WTC11 (cell line): ENCODE results near the gene ARG2. TPM values are rescaled to one million over a fixed set of nuclear protein-coding genes. Genes with fewer than 3 reads are reported as not detected.

Source experiments
- ATAC-seq: fragments of 200-7000 bp; cut with Tn5 transposase; 2 replicates; pipeline ENCODE4 v1.10.0; 2021; ENCODE audit warnings: mild to moderate bottlenecking, moderate library complexity
- CTCF ChIA-PET: fragments of 300-600 bp; sonication (Branson Sonifier 250); formaldehyde crosslinking; loops from one replicate; lab custom pipeline; 2021; ENCODE audit warnings: antibody characterized with exemption; lab: Charles Lee
- POLR2A ChIA-PET: fragments of 350-600 bp; sonication (Branson Sonifier 250); formaldehyde crosslinking; loops from one replicate; lab custom pipeline; 2021; ENCODE audit warnings: antibody characterized with exemption; lab: Charles Lee
- DNase-seq: peaks from one replicate; pipeline ENCODE4 v3.0.0; 2021; ENCODE audit warnings: low spot score
- H3K27ac Mint-ChIP-seq: 2 replicates; pipeline ENCODE4 v1.8.0; 2021; ENCODE audit warnings: mixed read lengths
- H3K27me3 Mint-ChIP-seq: 2 replicates; pipeline ENCODE4 v1.8.0; 2021; ENCODE audit warnings: low read depth, mild to moderate bottlenecking, moderate library complexity, mixed read lengths
- H3K36me3 Mint-ChIP-seq: 2 replicates; pipeline ENCODE4 v1.8.0; 2021; ENCODE audit warnings: mixed read lengths
- H3K4me1 Mint-ChIP-seq: 2 replicates; pipeline ENCODE4 v1.8.0; 2022; ENCODE audit warnings: mixed read lengths
- H3K4me3 Mint-ChIP-seq: 2 replicates; pipeline ENCODE4 v1.8.0; 2021; ENCODE audit warnings: mild to moderate bottlenecking, moderate library complexity, mixed read lengths
- H3K9me3 Mint-ChIP-seq: 2 replicates; pipeline ENCODE4 v1.8.0; 2021; ENCODE audit warnings: mixed read lengths
- AFF4 ChIP-seq: sonication (generic); formaldehyde crosslinking; IDR thresholded peaks from 2 replicates; pipeline ENCODE4 v1.8.1; 2023; ENCODE audit warnings: mild to moderate bottlenecking, missing genetic modification reagents, borderline replicate concordance
- AR ChIP-seq: fragments of 250-450 bp; sonication (Bioruptor Pico); IDR thresholded peaks from 2 replicates; pipeline ENCODE4 v1.9.0; 2021; ENCODE audit warnings: mild to moderate bottlenecking
- ELF4 ChIP-seq: sonication (generic); formaldehyde crosslinking; IDR thresholded peaks from 2 replicates; pipeline ENCODE4 v1.8.1; 2022; ENCODE audit warnings: low read depth, mild to moderate bottlenecking, moderate library complexity, missing genetic modification reagents
- FOXK1 ChIP-seq: sonication (generic); formaldehyde crosslinking; IDR thresholded peaks from 2 replicates; pipeline ENCODE4 v1.8.0; 2022; ENCODE audit warnings: mild to moderate bottlenecking, moderate library complexity, missing genetic modification reagents
- FOXP1 ChIP-seq: sonication (generic); formaldehyde crosslinking; IDR thresholded peaks from 2 replicates; pipeline ENCODE4 v1.8.0; 2022; ENCODE audit warnings: missing genetic modification reagents, mild to moderate bottlenecking, moderate library complexity, borderline replicate concordance
- IRF2 ChIP-seq: sonication (generic); formaldehyde crosslinking; IDR thresholded peaks from 2 replicates; pipeline ENCODE4 v1.8.0; 2022; ENCODE audit warnings: low read depth, missing genetic modification reagents, borderline replicate concordance
- KAT7 ChIP-seq: sonication (generic); formaldehyde crosslinking; IDR thresholded peaks from 2 replicates; pipeline ENCODE4 v1.8.1; 2023; ENCODE audit warnings: missing genetic modification reagents, mild to moderate bottlenecking, borderline replicate concordance
- MAX ChIP-seq: sonication (generic); formaldehyde crosslinking; IDR thresholded peaks from 2 replicates; pipeline ENCODE4 v1.8.0; 2022; ENCODE audit warnings: mild to moderate bottlenecking, missing genetic modification reagents
- MYBL2 ChIP-seq: sonication (generic); formaldehyde crosslinking; IDR thresholded peaks from 2 replicates; pipeline ENCODE4 v1.8.1; 2023; ENCODE audit warnings: mild to moderate bottlenecking, moderate library complexity, missing genetic modification reagents
- NFYB ChIP-seq: sonication (generic); formaldehyde crosslinking; conservative IDR thresholded peaks from 2 replicates; pipeline ENCODE4 v1.8.0; 2022; ENCODE audit warnings: low read depth, missing genetic modification reagents
- NR2C2 ChIP-seq: sonication (generic); formaldehyde crosslinking; IDR thresholded peaks from 2 replicates; pipeline ENCODE4 v1.8.0; 2022; ENCODE audit warnings: mild to moderate bottlenecking, missing genetic modification reagents
- OVOL2 ChIP-seq: fragments of 250-450 bp; sonication (Bioruptor Pico); IDR thresholded peaks from 2 replicates; pipeline ENCODE4 v1.9.0; 2021; ENCODE audit warnings: mild to moderate bottlenecking, borderline replicate concordance
- SMAD3 ChIP-seq: sonication (generic); formaldehyde crosslinking; IDR thresholded peaks from 2 replicates; pipeline ENCODE4 v1.8.0; 2022; ENCODE audit warnings: missing genetic modification reagents, mild to moderate bottlenecking, borderline replicate concordance
- SOX15 ChIP-seq: fragments of 250-450 bp; sonication (Bioruptor Pico); IDR thresholded peaks from 2 replicates; pipeline ENCODE4 v1.9.0; 2021; ENCODE audit warnings: mild to moderate bottlenecking
- TEAD1 ChIP-seq: sonication (generic); formaldehyde crosslinking; IDR thresholded peaks from 2 replicates; pipeline ENCODE4 v1.8.0; 2022; ENCODE audit warnings: mild to moderate bottlenecking, missing genetic modification reagents
- TEAD4 ChIP-seq: sonication (generic); formaldehyde crosslinking; IDR thresholded peaks from 2 replicates; pipeline ENCODE4 v1.8.0; 2022; ENCODE audit warnings: mild to moderate bottlenecking, missing genetic modification reagents
- USF1 ChIP-seq: sonication (generic); formaldehyde crosslinking; IDR thresholded peaks from 2 replicates; pipeline ENCODE4 v1.8.0; 2022; ENCODE audit warnings: mild to moderate bottlenecking, missing genetic modification reagents
- ZBTB43 ChIP-seq: sonication (generic); formaldehyde crosslinking; IDR thresholded peaks from 2 replicates; pipeline ENCODE4 v1.8.1; 2023; ENCODE audit warnings: mild to moderate bottlenecking, missing genetic modification reagents
- ZNF232 ChIP-seq: sonication (generic); formaldehyde crosslinking; IDR thresholded peaks from 2 replicates; pipeline ENCODE4 v1.8.0; 2022; ENCODE audit warnings: mild to moderate bottlenecking, missing genetic modification reagents
- ZNF263 ChIP-seq: sonication (generic); formaldehyde crosslinking; IDR thresholded peaks from 2 replicates; pipeline ENCODE4 v1.8.1; 2022; ENCODE audit warnings: low read depth, mild to moderate bottlenecking, moderate library complexity, missing genetic modification reagents
- ZNF416 ChIP-seq: fragments of 250-450 bp; sonication (Bioruptor Pico); IDR thresholded peaks from 2 replicates; pipeline ENCODE4 v1.9.0; 2021; ENCODE audit warnings: mild to moderate bottlenecking, inconsistent platforms
- ZNF425 ChIP-seq: fragments of 250-450 bp; sonication (Bioruptor Pico); conservative IDR thresholded peaks from 2 replicates; pipeline ENCODE4 v1.9.0; 2021; ENCODE audit warnings: mild to moderate bottlenecking
- total RNA-seq: library from RNA; stranded (reverse); gene quantifications from 3 replicates; pipeline ENCODE4 v1.2.3, GENCODE V29; 2021

The ARG2 gene
- total RNA-seq, 1 experiment from 2014 or later: 29.8 TPM

- TF ChIP-seq FOXK1 (CRISPR knock-in tag): no peak
- no peak for TF ChIP-seq ZNF416 (CRISPR knock-in tag)
- no peak for TF ChIP-seq ZBTB43 (CRISPR knock-in tag)
- TF ChIP-seq SOX15 (CRISPR knock-in tag): no peak
- TF ChIP-seq AR (CRISPR knock-in tag): no peak
Measured at GRCh38 chr14:67680941-67681340, 61.2 kb downstream of the ARG2 start (continued).

GRCh38 chr14:67683842-67684241 is 64.1 kb downstream of the ARG2 start:
- no peaks in the 10 kb centered on the region for H3K4me1 Mint-ChIP-seq
- H3K9me3 Mint-ChIP-seq: no peaks in the 10 kb centered on the region
- no peak for DNase-seq
- ChIA-PET POLR2A (no interaction called here), CTCF (no interaction called here)
- no peaks in the 10 kb centered on the region for H3K27me3 Mint-ChIP-seq
- peaks cover 78% of the 10 kb centered on the region for H3K36me3 Mint-ChIP-seq
- TF ChIP-seq MYBL2 (CRISPR knock-in tag) (no peak), IRF2 (CRISPR knock-in tag) (no peak), SOX15 (CRISPR knock-in tag) (no peak), NR2C2 (CRISPR knock-in tag) (no peak), NFYB (CRISPR knock-in tag) (no peak), ZNF232 (CRISPR knock-in tag) (no peak), ZNF425 (CRISPR knock-in tag) (no peak), ZNF263 (CRISPR knock-in tag) (no peak), TEAD4 (CRISPR knock-in tag) (no peak), MAX (CRISPR knock-in tag) (no peak), KAT7 (CRISPR knock-in tag) (no peak), USF1 (CRISPR knock-in tag) (no peak), ELF4 (no peak)
- H3K27ac Mint-ChIP-seq: no peak overlapping the region; the same call in 1 of the 2 replicates
- ATAC-seq: no peak
- no peak overlapping the region for H3K4me3 Mint-ChIP-seq

GRCh38 chr14:67690011-67690410 is 70.3 kb downstream of the ARG2 start:
- no peak for DNase-seq
- POLR2A ChIA-PET: no interaction called here
- ATAC-seq: no peak
- no peaks in the 10 kb centered on the region for H3K27me3 Mint-ChIP-seq
- peaks cover 7% of the 10 kb centered on the region for H3K4me1 Mint-ChIP-seq
- no peak overlapping the region for H3K27ac Mint-ChIP-seq
- CTCF ChIA-PET: interaction anchor here (0.9 kb wide), 1 partner anchor 106 kb away, joined by 3 read pairs; no protein-coding TSS in a partner anchor
- no peak overlapping the region for H3K4me3 Mint-ChIP-seq
- H3K36me3 Mint-ChIP-seq: peaks cover 81% of the 10 kb centered on the region
- no peaks in the 10 kb centered on the region for H3K9me3 Mint-ChIP-seq
- TF ChIP-seq TEAD1 (no peak), AFF4 (CRISPR knock-in tag) (no peak), SMAD3 (CRISPR knock-in tag) (no peak), FOXP1 (CRISPR knock-in tag) (no peak), USF1 (CRISPR knock-in tag) (no peak), OVOL2 (CRISPR knock-in tag) (no peak), KAT7 (CRISPR knock-in tag) (no peak)
